Amniotic stem cell (primary cell): ENCODE measurements around the gene DRD3.

Experiments used
- DNase-seq: peaks from one replicate; lab custom pipeline; 2025; lab: John Stamatoyannopoulos, UW

DRD3 gene

GRCh38 chr3:114120211-114120610, 58.6 kb downstream of the DRD3 start:
- DNase-seq: no peak

GRCh38 chr3:114119776-114120175, 59.1 kb downstream of the DRD3 start:
- DNase-seq: no peak

DNA sequence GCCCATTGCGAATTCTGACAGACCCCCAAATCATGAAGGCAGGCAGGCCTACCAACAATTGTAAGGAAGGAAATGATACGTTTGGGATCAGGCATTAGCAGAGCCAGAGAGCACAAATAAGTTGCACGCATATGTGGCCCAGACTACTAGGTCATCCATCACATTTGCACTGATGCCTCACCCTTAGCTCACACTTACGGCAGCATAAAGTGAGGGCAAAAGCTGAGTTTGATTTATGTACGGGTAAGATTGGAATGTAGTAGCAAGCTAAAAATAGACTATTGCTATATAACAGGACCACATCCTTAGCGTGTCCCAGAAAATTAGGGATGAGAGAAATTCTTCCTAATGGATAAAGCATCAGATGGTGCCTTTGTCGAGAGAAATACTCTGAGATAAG, 63.7 kb downstream of the DRD3 start:
- no peak for DNase-seq

- no peak for DNase-seq
Measured at GRCh38 chr3:114114719-114115118, 64.1 kb downstream of the DRD3 start.

DNA sequence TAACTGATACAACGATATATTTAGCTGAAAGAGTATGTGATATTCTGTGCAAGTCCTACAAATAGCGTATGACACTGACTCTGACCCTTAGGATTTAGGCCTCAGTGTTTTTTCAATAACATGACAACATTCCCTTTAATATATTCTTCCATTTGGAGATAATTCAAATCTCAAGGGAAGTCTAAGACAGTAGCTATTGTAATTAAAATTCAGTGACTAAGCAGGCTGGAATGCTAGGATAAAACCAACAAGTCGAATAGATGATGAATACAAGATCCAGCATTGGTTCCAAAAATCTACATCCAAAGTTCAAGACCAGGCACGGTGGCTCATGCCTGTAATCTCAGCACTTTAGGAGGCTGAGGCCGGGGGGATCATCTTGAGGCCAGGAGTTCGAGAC, 66.2 kb downstream of the DRD3 start:
- DNase-seq: no peak

GRCh38 chr3:114111060-114111770, 67.6 kb downstream of the DRD3 start:
- no peak for DNase-seq

- DNase-seq: no peak
Measured at GRCh38 chr3:114110439-114110838, 68.4 kb downstream of the DRD3 start.

- no peak for DNase-seq
Measured at GRCh38 chr3:114108137-114108536, 70.7 kb downstream of the DRD3 start.

DNA sequence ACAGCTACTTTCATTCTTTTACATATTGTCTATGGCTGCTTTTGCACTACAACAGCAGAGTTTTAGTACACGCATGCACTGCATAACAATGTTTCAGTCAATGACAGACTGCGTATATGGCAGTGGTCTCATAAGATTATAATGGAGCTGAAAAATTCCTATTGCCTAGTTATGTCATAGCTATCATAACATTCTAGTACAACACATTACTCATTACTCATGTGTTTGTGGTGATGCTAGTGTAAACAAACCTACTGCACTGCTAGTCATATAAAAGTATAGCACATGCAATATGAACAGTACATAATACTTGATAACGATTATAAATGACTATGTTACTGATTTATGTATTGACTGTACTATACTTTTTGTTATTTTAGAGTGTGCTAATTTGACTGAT, 74.4 kb downstream of the DRD3 start:
- DNase-seq: no peak

DNA sequence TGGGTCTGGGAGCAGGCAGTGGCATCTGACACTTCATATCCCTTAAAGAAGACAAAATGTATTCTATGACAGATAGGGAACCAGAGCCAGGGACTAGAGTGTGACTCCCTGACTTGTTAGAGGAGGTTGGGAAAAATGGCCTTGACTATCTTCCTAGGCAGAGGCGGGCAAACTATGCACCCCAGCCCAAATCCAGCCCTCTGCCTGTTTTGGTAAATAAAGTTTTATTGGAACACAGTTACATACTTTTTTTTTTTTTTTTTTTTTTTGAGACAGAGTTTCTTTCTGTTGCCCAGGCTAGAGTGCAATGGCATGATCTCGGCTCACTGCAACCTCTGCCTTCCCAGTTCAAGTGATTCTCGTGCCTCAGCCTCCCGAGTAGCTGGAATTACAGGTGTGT, 75.0 kb downstream of the DRD3 start:
- DNase-seq: no peak

DNA sequence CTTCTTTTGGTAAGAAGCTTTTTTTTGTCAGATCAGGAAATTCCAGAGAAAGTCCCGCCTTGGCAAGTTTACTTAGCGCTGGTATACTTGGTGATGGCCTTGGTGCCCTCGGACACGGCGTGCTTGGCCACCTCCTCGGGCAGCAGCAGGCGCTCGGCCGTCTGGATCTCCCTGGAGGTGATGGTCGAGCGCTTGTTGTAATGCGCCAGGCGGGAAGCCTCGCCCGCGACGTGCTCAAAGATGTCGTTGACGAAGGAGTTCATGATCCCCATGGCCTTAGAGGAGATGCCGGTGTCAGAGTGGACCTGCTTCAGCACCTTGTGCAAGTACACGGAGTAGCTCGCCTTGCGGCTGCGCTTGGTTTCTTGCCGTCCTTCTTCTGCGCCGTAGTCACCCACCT, 75.7 kb downstream of the DRD3 start:
- no peak for DNase-seq

DNA sequence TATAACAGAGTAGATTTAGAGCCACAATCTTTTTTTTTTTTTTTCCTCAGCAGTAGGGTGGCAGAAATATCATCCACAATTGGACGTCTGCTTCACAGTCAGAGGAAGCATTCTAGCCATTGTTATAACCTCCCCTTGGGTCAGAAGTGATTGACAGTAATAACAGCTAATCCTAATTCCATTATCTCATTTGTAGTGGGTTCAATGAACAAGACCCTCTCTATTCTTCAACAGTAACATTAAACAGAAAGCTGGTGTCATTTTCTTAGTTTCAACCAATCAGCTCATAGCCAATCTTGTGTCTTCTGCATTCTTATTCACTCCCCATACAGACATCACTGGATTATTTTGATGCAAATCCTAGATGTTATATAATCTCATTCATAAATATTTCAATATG, 77.8 kb downstream of the DRD3 start:
- DNase-seq: no peak

DNA sequence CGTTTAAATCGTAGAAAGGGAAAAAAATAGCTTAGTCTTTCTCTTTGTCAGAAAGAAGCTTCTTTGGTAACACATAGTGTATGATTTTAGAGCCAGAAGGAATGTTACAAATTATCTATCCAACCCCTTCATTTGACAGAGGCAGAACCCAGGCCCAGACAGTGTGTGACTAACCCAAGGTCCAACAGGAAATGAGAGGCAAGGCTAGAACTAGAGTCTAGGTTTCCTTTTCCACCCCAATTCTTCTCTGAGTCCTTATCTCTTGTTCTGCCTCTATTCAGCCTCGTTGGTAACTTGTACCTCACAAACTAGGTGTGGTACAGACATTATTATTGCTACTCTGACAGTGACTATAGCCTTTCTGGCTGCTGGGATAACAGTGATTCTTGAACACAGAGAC, 83.1 kb downstream of the DRD3 start:
- no peak for DNase-seq

- DNase-seq: no peak
Measured at GRCh38 chr3:114093596-114093995, 85.3 kb downstream of the DRD3 start.

GRCh38 chr3:114093016-114093380, 85.9 kb downstream of the DRD3 start:
- no peak for DNase-seq

DNA sequence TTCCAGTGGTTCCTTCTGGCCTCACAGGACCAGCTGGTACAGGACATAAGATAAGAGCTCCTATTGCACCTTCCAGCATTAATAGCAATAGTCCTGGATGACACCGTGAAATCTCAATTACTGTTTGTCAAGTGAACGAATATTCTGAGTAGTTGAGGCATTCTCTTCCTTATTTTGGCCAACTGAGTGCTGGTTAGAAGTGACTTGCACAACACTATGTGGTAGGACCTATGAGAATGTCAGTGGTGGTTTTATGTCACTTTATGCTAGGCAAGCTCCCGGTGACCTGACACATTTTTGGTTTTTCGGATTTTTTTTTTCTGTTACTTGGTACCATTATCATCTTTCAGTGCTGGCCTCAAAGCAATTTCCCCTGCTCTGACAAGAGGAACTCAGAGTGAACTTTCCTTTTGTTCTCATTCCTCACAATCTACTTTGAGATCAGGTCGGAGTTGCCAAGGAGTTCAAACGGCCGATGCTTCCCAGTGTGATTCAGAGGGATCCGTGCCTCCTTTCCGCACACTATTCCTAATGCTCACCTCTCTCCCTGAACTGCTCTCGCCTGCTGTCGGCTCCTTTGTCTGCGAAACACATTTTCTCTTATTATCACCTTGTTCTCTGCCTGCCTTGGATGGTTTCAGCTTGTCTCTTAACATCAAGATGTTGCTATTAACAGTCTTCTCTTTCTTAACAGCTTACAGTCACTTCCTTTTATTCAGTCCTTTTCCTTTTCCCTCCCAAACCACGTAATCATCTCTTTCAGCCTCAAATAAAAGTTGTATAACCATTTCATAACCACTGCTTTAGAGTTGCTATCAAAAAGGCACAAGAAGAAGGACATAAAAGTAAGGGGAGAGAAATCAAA, 86.5 kb downstream of the DRD3 start:
- no peak for DNase-seq

GRCh38 chr3:114089675-114090074, 89.2 kb downstream of the DRD3 start:
- no peak for DNase-seq

- no peak for DNase-seq
Measured at GRCh38 chr3:114086356-114086755, 92.5 kb downstream of the DRD3 start.

GRCh38 chr3:114083112-114083511, 95.7 kb downstream of the DRD3 start:
- no peak for DNase-seq

GRCh38 chr3:114081037-114081436, 97.8 kb downstream of the DRD3 start:
- DNase-seq: no peak

DNA sequence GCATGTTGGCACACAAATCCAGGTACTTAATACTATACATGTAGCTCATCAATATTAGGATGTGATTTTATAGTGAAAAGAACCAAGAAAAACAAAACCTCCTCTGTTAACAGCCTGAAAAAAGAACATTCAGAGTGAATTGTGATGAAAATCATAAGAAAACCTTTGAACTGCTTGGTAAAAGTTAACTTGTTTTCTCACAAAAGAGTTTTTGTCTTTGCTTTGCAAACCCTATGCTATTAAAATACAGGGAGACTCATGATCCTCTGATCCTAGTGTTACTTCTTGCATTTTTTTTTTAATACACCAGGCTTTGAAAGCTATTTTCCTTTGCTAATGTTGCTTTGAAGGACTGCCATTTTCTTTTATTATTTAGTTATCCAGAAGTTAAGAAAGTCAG, 98.7 kb downstream of the DRD3 start:
- no peak for DNase-seq

GRCh38 chr3:114079761-114080160, 99.1 kb downstream of the DRD3 start:
- no peak for DNase-seq

DNA sequence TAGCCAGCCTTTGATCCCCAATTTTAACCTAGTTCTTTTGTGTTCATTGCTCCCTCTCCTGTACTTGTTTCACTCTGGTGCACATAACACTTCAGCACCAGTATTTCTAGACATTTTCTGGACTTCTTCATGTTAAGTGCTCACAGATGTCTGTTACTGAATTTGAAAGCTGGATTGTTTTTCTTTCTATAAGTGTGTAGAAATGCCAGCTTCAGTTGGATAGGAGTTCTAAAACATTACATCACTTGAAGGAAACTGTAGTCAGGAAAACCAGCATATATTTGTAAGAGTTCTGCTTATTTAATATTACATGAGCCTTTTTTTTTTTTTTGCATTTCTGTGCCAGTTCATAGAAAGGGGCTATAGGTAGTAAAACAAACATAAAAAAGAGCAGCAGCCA, 100.7 kb downstream of the DRD3 start:
- DNase-seq: no peak
